ENCODE results near the gene OR14J1.
"Not testable (repeated sequence)": the region's sequence is repeated elsewhere in the genome, so short reads cannot be mapped to it uniquely, and the experiment has no call there.

The OR14J1 gene, protein sequence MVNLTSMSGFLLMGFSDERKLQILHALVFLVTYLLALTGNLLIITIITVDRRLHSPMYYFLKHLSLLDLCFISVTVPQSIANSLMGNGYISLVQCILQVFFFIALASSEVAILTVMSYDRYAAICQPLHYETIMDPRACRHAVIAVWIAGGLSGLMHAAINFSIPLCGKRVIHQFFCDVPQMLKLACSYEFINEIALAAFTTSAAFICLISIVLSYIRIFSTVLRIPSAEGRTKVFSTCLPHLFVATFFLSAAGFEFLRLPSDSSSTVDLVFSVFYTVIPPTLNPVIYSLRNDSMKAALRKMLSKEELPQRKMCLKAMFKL

GRCh38 chr6:29301316-29301715, at the start of gene OR14J1:
OR14J1 (plus strand) TSS chr6:29301701; CDS start chr6:29306690, 4,989 bp downstream.
- no peak within 1 kb of the TSS for H3K4me3 ChIP-seq (ENCODE audit: low read depth in 1 of 2, low read length in 2 of 2)
- H3K27me3 ChIP-seq (ENCODE audit: control insufficient read depth in 1 of 2, insufficient read depth in 2 of 2, low read length in 2 of 2), result no peaks in the 10 kb centered on the region
- no peak within 1 kb of the TSS for H3K9ac ChIP-seq (ENCODE audit: low read depth in 1 of 2, low read length in 2 of 2)
- no peaks in the 10 kb centered on the region for H3K36me3 ChIP-seq (ENCODE audit: control insufficient read depth in 1 of 2, insufficient read depth in 2 of 2, low read length in 2 of 2)
- H3K4me1 ChIP-seq (ENCODE audit: control insufficient read depth in 1 of 2, insufficient read depth in 2 of 2, low read length in 2 of 2), result no peaks in the 10 kb centered on the region
- H3K27ac ChIP-seq (ENCODE audit: low read depth, low read length), result no peak within 1 kb of the TSS
- H3K9me3 ChIP-seq (ENCODE audit: control insufficient read depth in 1 of 2, low read length in 2 of 2), result no peaks in the 10 kb centered on the region

DNA sequence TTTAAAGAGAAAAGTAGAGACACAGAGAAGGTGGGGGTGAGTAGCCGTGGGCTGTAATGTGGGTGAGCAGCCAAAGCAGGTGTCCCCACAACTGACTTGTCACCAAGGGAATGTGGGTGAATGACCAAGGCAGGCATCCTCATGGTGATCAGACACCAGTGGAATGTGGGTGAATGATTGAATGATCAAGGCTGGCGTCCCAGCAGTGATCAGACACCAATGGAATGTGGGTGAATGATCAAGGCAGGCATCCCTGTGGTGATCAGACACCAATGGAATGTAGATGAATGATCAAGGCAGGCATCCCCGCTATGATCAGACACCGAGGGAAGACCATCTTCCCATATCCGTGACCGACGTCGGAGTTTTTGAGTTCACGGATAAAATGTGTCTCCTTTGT, 49.8 kb upstream of the OR14J1 start:
- Histone ChIP-seq H3K27me3 (ENCODE audit: control insufficient read depth in 1 of 2, insufficient read depth in 2 of 2, low read length in 2 of 2) (no peaks in the 10 kb centered on the region), H3K9me3 (ENCODE audit: control insufficient read depth in 1 of 2, low read length in 2 of 2) (no peaks in the 10 kb centered on the region), H3K27ac (ENCODE audit: low read depth, low read length) (no peak overlapping the region), H3K4me3 (ENCODE audit: low read depth in 1 of 2, low read length in 2 of 2) (no peak overlapping the region), H3K36me3 (ENCODE audit: control insufficient read depth in 1 of 2, insufficient read depth in 2 of 2, low read length in 2 of 2) (no peaks in the 10 kb centered on the region), H3K9ac (ENCODE audit: low read depth in 1 of 2, low read length in 2 of 2) (no peak overlapping the region), H3K4me1 (ENCODE audit: control insufficient read depth in 1 of 2, insufficient read depth in 2 of 2, low read length in 2 of 2) (no peaks in the 10 kb centered on the region)

DNA sequence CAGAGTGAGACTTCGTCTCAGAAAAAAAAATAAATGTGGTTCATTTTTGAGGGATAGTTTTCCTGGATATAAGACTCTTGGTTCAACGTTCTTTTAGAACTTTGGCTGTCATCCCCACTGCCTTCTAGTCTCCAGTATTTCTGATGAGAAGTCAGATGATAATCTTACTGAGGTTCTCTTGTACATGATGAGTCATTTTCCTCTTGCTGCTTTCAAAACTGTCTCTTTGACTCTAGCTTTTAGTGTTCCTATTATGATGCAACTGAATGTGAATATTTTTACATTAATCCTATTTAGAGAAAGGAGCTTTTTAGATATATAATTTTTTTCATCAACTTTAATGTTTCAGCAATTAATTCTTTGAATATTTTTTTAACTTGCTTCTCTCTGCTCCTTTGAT, 46.0 kb upstream of the OR14J1 start:
- no peaks in the 10 kb centered on the region for H3K27me3 ChIP-seq (ENCODE audit: control insufficient read depth in 1 of 2, insufficient read depth in 2 of 2, low read length in 2 of 2)
- no peak overlapping the region for H3K27ac ChIP-seq (ENCODE audit: low read depth, low read length)
- H3K9ac ChIP-seq (ENCODE audit: low read depth in 1 of 2, low read length in 2 of 2), result no peak overlapping the region
- no peaks in the 10 kb centered on the region for H3K9me3 ChIP-seq (ENCODE audit: control insufficient read depth in 1 of 2, low read length in 2 of 2)
- no peaks in the 10 kb centered on the region for H3K36me3 ChIP-seq (ENCODE audit: control insufficient read depth in 1 of 2, insufficient read depth in 2 of 2, low read length in 2 of 2)
- no peaks in the 10 kb centered on the region for H3K4me1 ChIP-seq (ENCODE audit: control insufficient read depth in 1 of 2, insufficient read depth in 2 of 2, low read length in 2 of 2)
- H3K4me3 ChIP-seq (ENCODE audit: low read depth in 1 of 2, low read length in 2 of 2), result no peak overlapping the region

DNA sequence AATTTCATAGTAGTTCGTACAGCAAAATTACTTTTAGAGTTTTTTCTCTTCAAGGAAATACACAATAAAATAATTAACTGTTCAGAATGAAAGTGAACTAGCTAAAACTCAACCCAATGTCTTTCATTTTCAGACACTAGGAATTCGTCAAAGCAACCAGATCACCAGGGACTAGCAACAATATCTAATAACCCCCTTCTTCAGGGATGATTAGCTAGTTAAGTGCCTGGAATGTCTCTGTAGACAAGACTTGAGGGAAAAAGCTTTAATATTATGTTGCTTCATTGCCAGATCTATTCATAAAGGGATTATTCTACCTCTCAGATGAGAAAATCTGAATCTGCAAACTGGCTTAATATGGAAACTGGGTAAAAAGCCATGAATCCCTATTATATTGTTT, 41.8 kb upstream of the OR14J1 start:
- H3K36me3 ChIP-seq (ENCODE audit: control insufficient read depth in 1 of 2, insufficient read depth in 2 of 2, low read length in 2 of 2), result no peaks in the 10 kb centered on the region
- H3K9ac ChIP-seq (ENCODE audit: low read depth in 1 of 2, low read length in 2 of 2), result no peak overlapping the region

GRCh38 chr6:29263001-29263400, 38.5 kb upstream of the OR14J1 start:
- Histone ChIP-seq H3K27me3 (ENCODE audit: control insufficient read depth in 1 of 2, insufficient read depth in 2 of 2, low read length in 2 of 2) (no peaks in the 10 kb centered on the region), H3K9me3 (ENCODE audit: control insufficient read depth in 1 of 2, low read length in 2 of 2) (no peaks in the 10 kb centered on the region), H3K9ac (ENCODE audit: low read depth in 1 of 2, low read length in 2 of 2) (no peak overlapping the region), H3K36me3 (ENCODE audit: control insufficient read depth in 1 of 2, insufficient read depth in 2 of 2, low read length in 2 of 2) (no peaks in the 10 kb centered on the region), H3K27ac (ENCODE audit: low read depth, low read length) (no peak overlapping the region), H3K4me1 (ENCODE audit: control insufficient read depth in 1 of 2, insufficient read depth in 2 of 2, low read length in 2 of 2) (no peaks in the 10 kb centered on the region), H3K4me3 (ENCODE audit: low read depth in 1 of 2, low read length in 2 of 2) (no peak overlapping the region)

More for the DNA sequence above, 41.8 kb upstream of the OR14J1 start:
- Histone ChIP-seq H3K27ac (ENCODE audit: low read depth, low read length) (no peak overlapping the region), H3K4me1 (ENCODE audit: control insufficient read depth in 1 of 2, insufficient read depth in 2 of 2, low read length in 2 of 2) (no peaks in the 10 kb centered on the region), H3K4me3 (ENCODE audit: low read depth in 1 of 2, low read length in 2 of 2) (no peak overlapping the region), H3K9me3 (ENCODE audit: control insufficient read depth in 1 of 2, low read length in 2 of 2) (no peaks in the 10 kb centered on the region), H3K27me3 (ENCODE audit: control insufficient read depth in 1 of 2, insufficient read depth in 2 of 2, low read length in 2 of 2) (no peaks in the 10 kb centered on the region)

DNA sequence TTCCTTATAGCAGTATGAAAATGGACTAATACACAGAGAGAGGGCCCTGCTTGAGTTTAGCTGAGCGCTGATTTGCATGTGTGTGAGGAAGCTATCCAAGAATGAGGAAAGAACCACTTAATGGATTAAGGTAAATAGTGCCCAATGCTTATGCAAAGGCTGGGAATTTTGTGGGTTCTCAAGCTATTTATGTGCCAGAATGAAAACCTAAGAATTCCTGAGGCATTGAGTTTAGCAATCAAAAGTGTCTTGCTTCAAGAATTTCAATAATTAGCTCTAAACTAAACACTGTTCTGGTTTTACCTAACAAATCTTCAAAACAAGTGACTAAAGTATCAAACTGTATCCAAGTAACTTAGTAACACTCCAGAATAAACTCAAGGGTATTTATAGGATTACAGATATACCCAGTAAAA, 7.0 kb upstream of the OR14J1 start:
- Histone ChIP-seq H3K9me3 (ENCODE audit: control insufficient read depth in 1 of 2, low read length in 2 of 2) (no peaks in the 10 kb centered on the region), H3K36me3 (ENCODE audit: control insufficient read depth in 1 of 2, insufficient read depth in 2 of 2, low read length in 2 of 2) (no peaks in the 10 kb centered on the region), H3K27ac (ENCODE audit: low read depth, low read length) (no peak overlapping the region), H3K27me3 (ENCODE audit: control insufficient read depth in 1 of 2, insufficient read depth in 2 of 2, low read length in 2 of 2) (no peaks in the 10 kb centered on the region), H3K9ac (ENCODE audit: low read depth in 1 of 2, low read length in 2 of 2) (no peak overlapping the region), H3K4me1 (ENCODE audit: control insufficient read depth in 1 of 2, insufficient read depth in 2 of 2, low read length in 2 of 2) (no peaks in the 10 kb centered on the region), H3K4me3 (ENCODE audit: low read depth in 1 of 2, low read length in 2 of 2) (no peak overlapping the region)

DNA sequence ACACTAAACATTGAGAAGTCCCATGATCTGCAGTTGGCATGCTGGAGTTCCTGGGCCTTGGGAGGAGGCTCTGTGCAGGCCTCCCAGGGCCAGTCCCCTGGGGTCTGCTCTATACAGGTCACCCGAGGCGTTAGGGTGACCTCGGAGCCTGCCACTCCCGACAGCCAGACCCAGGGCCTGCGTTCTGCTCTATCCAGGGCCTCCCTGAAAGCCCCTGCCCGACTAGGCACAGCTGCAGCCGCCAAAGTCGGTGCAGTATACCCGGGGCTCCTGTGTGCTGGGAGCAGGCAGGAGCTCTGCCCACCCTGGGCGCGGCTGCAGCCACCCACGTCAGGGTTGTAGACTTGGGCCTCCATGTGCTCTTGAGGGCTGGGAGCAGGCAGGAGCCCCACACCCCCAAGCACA, 6.3 kb upstream of the OR14J1 start:
- H3K36me3 ChIP-seq (ENCODE audit: control insufficient read depth in 1 of 2, insufficient read depth in 2 of 2, low read length in 2 of 2), result no peaks in the 10 kb centered on the region
- H3K4me1 ChIP-seq (ENCODE audit: control insufficient read depth in 1 of 2, insufficient read depth in 2 of 2, low read length in 2 of 2), result no peaks in the 10 kb centered on the region
- H3K9ac ChIP-seq (ENCODE audit: low read depth in 1 of 2, low read length in 2 of 2), result no peak overlapping the region
- H3K27ac ChIP-seq (ENCODE audit: low read depth, low read length), result no peak overlapping the region
- no peak overlapping the region for H3K4me3 ChIP-seq (ENCODE audit: low read depth in 1 of 2, low read length in 2 of 2)
- no peaks in the 10 kb centered on the region for H3K27me3 ChIP-seq (ENCODE audit: control insufficient read depth in 1 of 2, insufficient read depth in 2 of 2, low read length in 2 of 2)
- no peaks in the 10 kb centered on the region for H3K9me3 ChIP-seq (ENCODE audit: control insufficient read depth in 1 of 2, low read length in 2 of 2)

- no peak overlapping the region for H3K9ac ChIP-seq (ENCODE audit: low read depth in 1 of 2, low read length in 2 of 2)
- no peaks in the 10 kb centered on the region for H3K36me3 ChIP-seq (ENCODE audit: control insufficient read depth in 1 of 2, insufficient read depth in 2 of 2, low read length in 2 of 2)
- H3K27me3 ChIP-seq (ENCODE audit: control insufficient read depth in 1 of 2, insufficient read depth in 2 of 2, low read length in 2 of 2), result no peaks in the 10 kb centered on the region
- H3K27ac ChIP-seq (ENCODE audit: low read depth, low read length), result no peak overlapping the region
- no peak overlapping the region for H3K4me3 ChIP-seq (ENCODE audit: low read depth in 1 of 2, low read length in 2 of 2)
- H3K4me1 ChIP-seq (ENCODE audit: control insufficient read depth in 1 of 2, insufficient read depth in 2 of 2, low read length in 2 of 2), result no peaks in the 10 kb centered on the region
- no peaks in the 10 kb centered on the region for H3K9me3 ChIP-seq (ENCODE audit: control insufficient read depth in 1 of 2, low read length in 2 of 2)
Observed at GRCh38 chr6:29295623-29296022, 5.9 kb upstream of the OR14J1 start.

- no peaks in the 10 kb centered on the region for H3K36me3 ChIP-seq (ENCODE audit: control insufficient read depth in 1 of 2, insufficient read depth in 2 of 2, low read length in 2 of 2)
- no peak overlapping the region for H3K4me3 ChIP-seq (ENCODE audit: low read depth in 1 of 2, low read length in 2 of 2)
- no peak overlapping the region for H3K27ac ChIP-seq (ENCODE audit: low read depth, low read length)
- no peaks in the 10 kb centered on the region for H3K27me3 ChIP-seq (ENCODE audit: control insufficient read depth in 1 of 2, insufficient read depth in 2 of 2, low read length in 2 of 2)
- no peaks in the 10 kb centered on the region for H3K4me1 ChIP-seq (ENCODE audit: control insufficient read depth in 1 of 2, insufficient read depth in 2 of 2, low read length in 2 of 2)
- H3K9ac ChIP-seq (ENCODE audit: low read depth in 1 of 2, low read length in 2 of 2), result no peak overlapping the region
- no peaks in the 10 kb centered on the region for H3K9me3 ChIP-seq (ENCODE audit: control insufficient read depth in 1 of 2, low read length in 2 of 2)
Observed at GRCh38 chr6:29319931-29320330, 18.4 kb downstream of the OR14J1 start.

DNA sequence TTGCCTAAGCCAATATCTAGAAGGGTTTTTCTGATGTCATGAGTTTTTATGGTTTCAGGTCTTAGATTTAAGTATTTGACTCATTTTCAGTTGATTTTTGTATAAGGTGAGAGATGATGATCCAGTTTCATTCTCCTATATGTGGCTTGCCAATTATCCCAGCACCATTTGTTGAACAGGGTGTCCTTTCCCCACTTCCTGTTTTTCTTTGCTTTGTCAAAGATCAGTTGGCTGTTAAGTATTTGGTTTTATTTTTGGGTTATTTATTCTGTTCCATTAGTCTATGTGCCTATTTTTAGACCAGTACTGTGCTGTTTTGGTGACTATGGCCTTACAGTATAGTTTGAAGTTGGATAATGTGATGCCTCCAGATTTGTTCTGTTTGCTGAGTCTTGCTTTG, 21.8 kb downstream of the OR14J1 start:
- not testable (repeated sequence) for H3K27me3 ChIP-seq (ENCODE audit: control insufficient read depth in 1 of 2, insufficient read depth in 2 of 2, low read length in 2 of 2); H3K4me1 ChIP-seq (ENCODE audit: control insufficient read depth in 1 of 2, insufficient read depth in 2 of 2, low read length in 2 of 2); H3K27ac ChIP-seq (ENCODE audit: low read depth, low read length); H3K4me3 ChIP-seq (ENCODE audit: low read depth in 1 of 2, low read length in 2 of 2); H3K36me3 ChIP-seq (ENCODE audit: control insufficient read depth in 1 of 2, insufficient read depth in 2 of 2, low read length in 2 of 2); H3K9ac ChIP-seq (ENCODE audit: low read depth in 1 of 2, low read length in 2 of 2); H3K9me3 ChIP-seq (ENCODE audit: control insufficient read depth in 1 of 2, low read length in 2 of 2)

DNA sequence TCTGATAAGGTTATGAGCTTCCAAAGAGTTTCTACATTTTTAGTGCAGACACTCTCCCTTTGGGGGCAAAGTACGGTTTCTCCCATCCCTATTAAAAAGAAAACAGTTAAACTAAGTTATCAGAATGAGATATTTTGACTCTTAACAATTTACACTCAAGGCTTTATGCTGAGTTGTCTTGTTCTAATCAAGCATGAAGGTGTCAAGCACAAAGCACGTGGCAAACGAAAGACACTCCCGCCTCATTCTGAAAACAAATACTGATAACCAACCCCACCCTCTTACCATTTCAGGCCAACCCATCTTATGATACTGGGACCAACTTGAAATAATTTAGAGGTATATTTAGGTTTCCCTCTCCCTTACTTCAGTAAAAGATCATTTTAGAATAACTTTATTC, 24.3 kb downstream of the OR14J1 start:
- Histone ChIP-seq H3K36me3 (ENCODE audit: control insufficient read depth in 1 of 2, insufficient read depth in 2 of 2, low read length in 2 of 2) (no peaks in the 10 kb centered on the region), H3K4me1 (ENCODE audit: control insufficient read depth in 1 of 2, insufficient read depth in 2 of 2, low read length in 2 of 2) (no peaks in the 10 kb centered on the region)

More for the DNA sequence above, 24.3 kb downstream of the OR14J1 start:
- no peaks in the 10 kb centered on the region for H3K9me3 ChIP-seq (ENCODE audit: control insufficient read depth in 1 of 2, low read length in 2 of 2)
- H3K27me3 ChIP-seq (ENCODE audit: control insufficient read depth in 1 of 2, insufficient read depth in 2 of 2, low read length in 2 of 2), result no peaks in the 10 kb centered on the region
- H3K4me3 ChIP-seq (ENCODE audit: low read depth in 1 of 2, low read length in 2 of 2), result no peak overlapping the region
- no peak overlapping the region for H3K27ac ChIP-seq (ENCODE audit: low read depth, low read length)
- no peak overlapping the region for H3K9ac ChIP-seq (ENCODE audit: low read depth in 1 of 2, low read length in 2 of 2)
